Epithelial cell of esophagus (primary cell): ENCODE data around the gene C1QTNF1.

Experiments used
- DNase-seq: peaks from one replicate; pipeline ENCODE4 v3.0.0; 2010; ENCODE audit warnings: low read depth
- H3K4me3 ChIP-seq: 2 replicates; pipeline ENCODE4 v1.5.1; 2011; ENCODE audit warnings: mild to moderate bottlenecking, low read length, control low read depth
- CTCF ChIP-seq: IDR thresholded peaks from 2 replicates; pipeline ENCODE4 v1.5.1; 2011; ENCODE audit warnings: low read depth, mild to moderate bottlenecking, low read length, control low read depth, inconsistent platforms; ENCODE audit not compliant: insufficient read depth; ENCODE audit errors: missing control alignments

The C1QTNF1 gene

GRCh38 chr17:78993981-78994671, 29.8 kb upstream of the C1QTNF1 start:
- DNase-seq, result no peak
- H3K4me3 ChIP-seq, result no peak overlapping the region
- no peak for TF ChIP-seq CTCF

- no peak for DNase-seq
- no peak overlapping the region for H3K4me3 ChIP-seq
- TF ChIP-seq CTCF, result no peak
These were observed 28.8 kb upstream of the C1QTNF1 start for GRCh38 chr17:78995022-78995760.

GRCh38 chr17:78995761-78996451, 28.1 kb upstream of the C1QTNF1 start:
- no peak overlapping the region for H3K4me3 ChIP-seq
- no peak for TF ChIP-seq CTCF
- DNase-seq, result no peak

GRCh38 chr17:78996781-78997201, 27.2 kb upstream of the C1QTNF1 start:
- no peak for DNase-seq
- H3K4me3 ChIP-seq, result no peak overlapping the region
- TF ChIP-seq CTCF, result no peak

GRCh38 chr17:78997231-78997741, 26.7 kb upstream of the C1QTNF1 start:
- no peak for TF ChIP-seq CTCF
- H3K4me3 ChIP-seq, result no peak overlapping the region
- DNase-seq, result peak; percentile 77

- no peak for TF ChIP-seq CTCF
- no peak overlapping the region for H3K4me3 ChIP-seq
- no peak for DNase-seq
These were observed 26.1 kb upstream of the C1QTNF1 start for GRCh38 chr17:78997881-78998280.
